Measurements from ENCODE around the gene GALNT17. TPM values are rescaled to one million over a fixed set of nuclear protein-coding genes. Genes with fewer than 3 reads are reported as not detected.

Gene GALNT17
- total RNA-seq, 4 donors from 2014 or later = 51.1 to 95.6 (median 69.8) TPM

DNA sequence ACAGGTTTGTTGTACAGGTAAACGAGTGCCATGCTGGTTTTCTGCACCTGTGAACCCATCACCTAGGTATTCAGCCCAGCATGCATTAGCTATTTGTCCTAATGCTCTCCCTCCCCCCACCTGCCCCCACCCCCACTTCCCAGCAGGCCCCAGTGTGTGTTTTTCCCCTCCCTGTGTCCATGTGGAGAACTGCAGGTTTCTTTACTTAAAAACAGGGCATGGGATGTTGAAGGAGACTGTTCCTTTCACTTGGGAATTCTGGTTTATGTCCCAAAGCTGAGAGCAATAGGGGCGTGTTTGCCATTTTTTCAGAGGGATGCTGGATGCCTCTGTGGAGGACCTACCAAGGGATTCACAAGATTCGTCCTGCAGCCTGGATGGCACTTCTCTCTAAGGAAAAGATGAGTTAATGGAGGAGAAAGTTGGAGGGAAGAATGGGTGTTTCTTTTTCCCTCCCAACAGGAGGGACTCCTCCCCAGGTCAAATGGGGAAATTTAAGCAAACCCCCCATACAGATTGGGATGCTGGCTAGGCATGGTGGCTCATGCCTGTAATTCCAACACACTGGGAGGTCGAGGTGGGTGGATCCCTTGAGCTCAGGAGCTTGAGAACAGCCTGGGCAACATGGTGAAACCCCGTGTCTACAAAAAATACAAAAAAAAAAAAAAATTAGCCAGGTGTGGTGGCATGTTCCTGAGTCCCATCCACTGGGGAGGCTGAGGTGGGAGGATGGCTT lies 136.0 kb downstream of the GALNT17 start:
- WGBS = 82% methylated on average over 5 of the region's 5 CpGs
- H3K27me3 ChIP-seq = no peaks in the 10 kb centered on the region
- H3K36me3 ChIP-seq = no peaks in the 10 kb centered on the region
- no peak overlapping the region for H3K4me3 ChIP-seq
- intact Hi-C loops (cut with DNase I) = no loop called here
- peaks cover 22 to 63% (median 50%) of the 10 kb centered on the region in 4 donors for H3K4me1 ChIP-seq
- TF ChIP-seq EP300 (IDR thresholded peaks at IDR 0.05) = no peak
- no peak for TF ChIP-seq POLR2A (IDR thresholded peaks at IDR 0.05; ENCODE audit: low read depth)
- TF ChIP-seq, protein P1, sequence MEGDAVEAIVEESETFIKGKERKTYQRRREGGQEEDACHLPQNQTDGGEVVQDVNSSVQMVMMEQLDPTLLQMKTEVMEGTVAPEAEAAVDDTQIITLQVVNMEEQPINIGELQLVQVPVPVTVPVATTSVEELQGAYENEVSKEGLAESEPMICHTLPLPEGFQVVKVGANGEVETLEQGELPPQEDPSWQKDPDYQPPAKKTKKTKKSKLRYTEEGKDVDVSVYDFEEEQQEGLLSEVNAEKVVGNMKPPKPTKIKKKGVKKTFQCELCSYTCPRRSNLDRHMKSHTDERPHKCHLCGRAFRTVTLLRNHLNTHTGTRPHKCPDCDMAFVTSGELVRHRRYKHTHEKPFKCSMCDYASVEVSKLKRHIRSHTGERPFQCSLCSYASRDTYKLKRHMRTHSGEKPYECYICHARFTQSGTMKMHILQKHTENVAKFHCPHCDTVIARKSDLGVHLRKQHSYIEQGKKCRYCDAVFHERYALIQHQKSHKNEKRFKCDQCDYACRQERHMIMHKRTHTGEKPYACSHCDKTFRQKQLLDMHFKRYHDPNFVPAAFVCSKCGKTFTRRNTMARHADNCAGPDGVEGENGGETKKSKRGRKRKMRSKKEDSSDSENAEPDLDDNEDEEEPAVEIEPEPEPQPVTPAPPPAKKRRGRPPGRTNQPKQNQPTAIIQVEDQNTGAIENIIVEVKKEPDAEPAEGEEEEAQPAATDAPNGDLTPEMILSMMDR (IDR thresholded peaks at IDR 0.05) = no peak
- no peak for TF ChIP-seq POLR2AphosphoS5 (IDR thresholded peaks at IDR 0.05)
- no peak overlapping the region for H3K27ac ChIP-seq (replicated peaks in 1 of 4)
- DNase-seq (ENCODE audit: extremely low spot score) = no peak
- peaks cover 0 to 10% (median 8%) of the 10 kb centered on the region in 4 donors for H3K9me3 ChIP-seq

DNA sequence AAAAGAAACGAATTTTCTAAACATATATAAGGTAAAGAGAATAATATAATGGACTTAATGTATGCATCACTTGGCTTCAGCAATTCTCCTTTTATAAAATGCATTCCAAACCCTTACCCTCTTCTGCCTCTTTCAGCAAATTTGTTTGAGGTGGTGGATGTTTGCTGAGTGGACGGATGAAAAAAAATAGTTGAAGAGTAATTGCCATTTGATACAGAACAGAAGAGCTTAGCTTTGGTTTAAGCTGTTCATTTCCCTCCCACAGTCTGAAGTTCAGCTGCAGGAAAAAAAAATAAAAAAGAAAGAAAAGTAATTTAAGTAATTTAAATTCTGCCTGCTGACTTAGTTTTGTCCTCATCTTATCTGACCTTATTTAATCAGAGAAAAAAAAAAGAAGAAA lies 138.6 kb downstream of the GALNT17 start:
- peaks cover 26 to 83% (median 68%) of the 10 kb centered on the region in 4 donors for H3K4me1 ChIP-seq
- H3K27ac ChIP-seq (replicated peaks in 1 of 4) = peak overlapping the region; percentile 75 to 83 (median 80)
- no peaks in the 10 kb centered on the region for H3K36me3 ChIP-seq
- no peaks in the 10 kb centered on the region for H3K27me3 ChIP-seq
- 31% methylated on average over 2 of the region's 2 CpGs for WGBS
- TF ChIP-seq, protein P1 (IDR thresholded peaks at IDR 0.05) = no peak
- TF ChIP-seq POLR2A (IDR thresholded peaks at IDR 0.05; ENCODE audit: low read depth) (no peak), EP300 (IDR thresholded peaks at IDR 0.05) (no peak), POLR2AphosphoS5 (IDR thresholded peaks at IDR 0.05) (no peak)
- H3K9me3 ChIP-seq = peaks cover 0 to 5% (median 4%) of the 10 kb centered on the region in 4 donors
- no peak for DNase-seq (ENCODE audit: extremely low spot score)
- no peak overlapping the region for H3K4me3 ChIP-seq
- intact Hi-C loops (cut with DNase I) = no loop called here

DNA sequence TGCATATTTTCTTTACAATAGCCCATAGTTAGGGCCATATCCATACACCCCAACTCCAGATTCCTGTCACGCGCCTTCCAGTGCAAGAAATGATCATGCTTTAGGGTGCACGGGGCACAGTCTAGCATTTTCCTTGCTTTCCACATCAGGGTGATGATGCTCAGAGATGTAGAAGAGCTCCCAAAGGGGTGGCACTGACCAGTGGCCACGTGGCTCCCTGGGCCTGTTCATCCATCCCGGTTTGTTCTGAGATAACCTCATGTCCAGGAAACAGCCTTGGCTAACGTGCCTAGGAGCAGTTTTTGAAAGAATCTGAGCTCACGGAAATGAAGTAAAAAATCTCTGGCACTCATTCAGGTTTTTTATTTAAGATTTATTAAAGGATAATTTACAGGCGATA lies 139.3 kb downstream of the GALNT17 start:
- TF ChIP-seq, protein P1 (IDR thresholded peaks at IDR 0.05) = no peak
- TF ChIP-seq POLR2AphosphoS5 (IDR thresholded peaks at IDR 0.05) = peak in 1 of 2 donors; percentile 13
- no peaks in the 10 kb centered on the region for H3K36me3 ChIP-seq
- H3K27ac ChIP-seq (replicated peaks in 1 of 4) = peak overlapping the region; percentile 75 to 83 (median 80)
- no peaks in the 10 kb centered on the region for H3K9me3 ChIP-seq
- H3K4me1 ChIP-seq = peaks cover 26 to 83% (median 68%) of the 10 kb centered on the region in 4 donors
- 42% methylated on average over 8 of the region's 8 CpGs for WGBS
- intact Hi-C loops (cut with DNase I) = no loop called here
- DNase-seq (ENCODE audit: extremely low spot score) = no peak
- H3K27me3 ChIP-seq = no peaks in the 10 kb centered on the region
- no peak overlapping the region for H3K4me3 ChIP-seq

DNA sequence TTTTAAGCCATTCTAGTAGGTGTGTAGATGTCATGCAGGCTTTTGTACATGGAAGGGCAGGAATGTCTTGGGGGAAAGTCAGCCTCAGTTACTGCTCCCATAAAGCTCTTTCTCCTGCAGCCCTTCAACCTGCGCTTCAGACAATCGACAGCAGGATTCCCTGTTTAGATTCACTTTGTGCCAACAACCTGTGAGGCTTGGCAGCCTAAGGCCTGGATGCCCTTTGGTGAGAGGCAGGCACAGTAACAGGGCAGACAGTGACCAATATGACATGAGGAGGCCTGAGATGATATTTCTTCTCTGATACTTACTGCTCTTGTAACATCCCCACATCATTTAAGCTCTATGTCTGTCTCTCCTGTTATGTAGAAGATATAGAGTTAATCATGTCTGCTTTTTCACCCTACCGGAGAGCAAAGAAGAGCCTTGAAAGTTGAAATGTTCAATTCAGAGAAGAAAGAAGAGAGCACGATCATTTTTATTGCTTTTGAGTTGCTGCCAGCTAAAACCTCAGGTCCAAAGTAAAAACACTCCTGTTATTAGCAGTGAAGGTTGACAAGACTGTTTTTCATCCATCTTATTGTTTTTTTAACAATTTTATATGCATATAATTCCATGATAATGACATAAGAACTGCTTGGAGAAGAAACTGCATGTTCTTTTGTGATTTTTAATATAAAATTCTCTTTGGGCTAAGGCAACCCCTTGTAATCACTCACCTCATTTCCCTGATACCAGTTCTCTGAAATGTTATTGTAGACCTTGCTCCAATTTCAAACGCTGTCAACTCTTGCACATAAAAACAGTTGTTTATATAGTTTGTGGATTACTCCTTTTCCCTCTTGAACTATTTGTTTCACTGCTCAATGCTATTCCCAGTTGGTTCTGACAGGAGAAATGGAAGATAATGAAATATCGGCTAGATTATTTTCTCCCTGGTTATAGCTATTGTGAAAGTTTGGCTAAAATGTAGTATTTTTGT lies 140.9 kb downstream of the GALNT17 start:
- H3K9me3 ChIP-seq = no peaks in the 10 kb centered on the region
- TF ChIP-seq POLR2AphosphoS5 (IDR thresholded peaks at IDR 0.05) (no peak), EP300 (IDR thresholded peaks at IDR 0.05) (no peak), POLR2A (IDR thresholded peaks at IDR 0.05; ENCODE audit: low read depth) (no peak)
- TF ChIP-seq, protein P1 (IDR thresholded peaks at IDR 0.05) = peak in 1 of 3 experiments; percentile 4
- no peaks in the 10 kb centered on the region for H3K27me3 ChIP-seq
- WGBS = 37% methylated on average over 6 of the region's 6 CpGs
- peaks cover 26 to 77% (median 60%) of the 10 kb centered on the region in 4 donors for H3K4me1 ChIP-seq
- H3K27ac ChIP-seq (replicated peaks in 1 of 4) = peak overlapping the region; percentile 75 to 83 (median 80)
- intact Hi-C loops (cut with DNase I) = no loop called here
- H3K4me3 ChIP-seq = no peak overlapping the region
- no peaks in the 10 kb centered on the region for H3K36me3 ChIP-seq
- no peak for DNase-seq (ENCODE audit: extremely low spot score)

All from esophagus muscularis mucosa (tissue), 4 donors.